ENCODE measurements around the gene SHROOM2. TPM values are rescaled to one million over a fixed set of nuclear protein-coding genes. Genes with fewer than 3 reads are reported as not detected.
A peak's percentile ranks its signal among the peaks of the same experiment; 100 is the strongest.

Gene SHROOM2
- total RNA-seq, 1 donor from 2014 or later: 9.6 TPM

GRCh38 chrX:9746148-9746888 lies 39.9 kb upstream of the SHROOM2 start:
- no peaks in the 10 kb centered on the region for H3K36me3 ChIP-seq
- H3K9me3 ChIP-seq: no peaks in the 10 kb centered on the region
- TF ChIP-seq CTCF (IDR thresholded peaks at IDR 0.05): no peak
- no peak overlapping the region for H3K4me3 ChIP-seq
- H3K27ac ChIP-seq: peak overlapping the region; percentile 24
- no peaks in the 10 kb centered on the region for H3K27me3 ChIP-seq
- no peaks in the 10 kb centered on the region for H3K4me1 ChIP-seq
- intact Hi-C loops (cut with DNase I): no loop called here
- no peak for ATAC-seq
- DNase-seq: no peak

GRCh38 chrX:9747644-9748043 lies 38.6 kb upstream of the SHROOM2 start:
- Histone ChIP-seq H3K4me3 (no peak overlapping the region), H3K27ac (no peak overlapping the region), H3K27me3 (no peaks in the 10 kb centered on the region), H3K4me1 (no peaks in the 10 kb centered on the region), H3K9me3 (no peaks in the 10 kb centered on the region), H3K36me3 (no peaks in the 10 kb centered on the region)
- intact Hi-C loops (cut with DNase I): no loop called here
- DNase-seq (no peak), ATAC-seq (no peak)
- TF ChIP-seq CTCF (IDR thresholded peaks at IDR 0.05): no peak

- Histone ChIP-seq H3K27ac (no peak overlapping the region), H3K4me1 (no peaks in the 10 kb centered on the region), H3K4me3 (no peak overlapping the region), H3K27me3 (no peaks in the 10 kb centered on the region), H3K36me3 (no peaks in the 10 kb centered on the region), H3K9me3 (no peaks in the 10 kb centered on the region)
- TF ChIP-seq CTCF (IDR thresholded peaks at IDR 0.05): no peak
- ATAC-seq (no peak), DNase-seq (no peak)
- intact Hi-C loops (cut with DNase I): no loop called here
These were observed 37.0 kb upstream of the SHROOM2 start for GRCh38 chrX:9749146-9749692.

GRCh38 chrX:9757366-9757765 lies 28.9 kb upstream of the SHROOM2 start:
- TF ChIP-seq CTCF (IDR thresholded peaks at IDR 0.05): no peak
- no peak for DNase-seq
- Histone ChIP-seq H3K27me3 (no peaks in the 10 kb centered on the region), H3K36me3 (no peaks in the 10 kb centered on the region), H3K9me3 (no peaks in the 10 kb centered on the region), H3K4me3 (no peak overlapping the region), H3K4me1 (no peaks in the 10 kb centered on the region), H3K27ac (no peak overlapping the region)
- intact Hi-C loops (cut with DNase I): no loop called here
- ATAC-seq: no peak

GRCh38 chrX:9758021-9758638 lies 28.1 kb upstream of the SHROOM2 start:
- intact Hi-C loops (cut with DNase I): no loop called here
- no peak overlapping the region for H3K27ac ChIP-seq
- no peak for ATAC-seq

More at GRCh38 chrX:9758021-9758638, 28.1 kb upstream of the SHROOM2 start:
- no peak for DNase-seq
- Histone ChIP-seq H3K36me3 (no peaks in the 10 kb centered on the region), H3K27me3 (no peaks in the 10 kb centered on the region), H3K9me3 (no peaks in the 10 kb centered on the region), H3K4me3 (no peak overlapping the region), H3K4me1 (no peaks in the 10 kb centered on the region)
- TF ChIP-seq CTCF (IDR thresholded peaks at IDR 0.05): no peak

All from upper lobe of right lung (tissue), 1 donor.